ENCODE data around the gene ADGRB2. TPM values are rescaled to one million over a fixed set of nuclear protein-coding genes. Genes with fewer than 3 reads are reported as not detected.

Gene ADGRB2
- total RNA-seq, 4 donors from 2014 or later = 2.2 to 4.6 (median 3.3) TPM

GRCh38 chr1:31783846-31784245, 19.7 kb upstream of the ADGRB2 start:
- 87 to 92% methylated on average over 3 of the region's 3 CpGs for WGBS, 2 donors
- intact Hi-C loops (cut with DNase I; ENCODE audit: low total_unique reads) = loop anchor here (10.0 kb wide), 2 partner anchors 209 to 281 kb away; partner anchors contain the start of gene TINAGL1
- TF ChIP-seq, protein P1, sequence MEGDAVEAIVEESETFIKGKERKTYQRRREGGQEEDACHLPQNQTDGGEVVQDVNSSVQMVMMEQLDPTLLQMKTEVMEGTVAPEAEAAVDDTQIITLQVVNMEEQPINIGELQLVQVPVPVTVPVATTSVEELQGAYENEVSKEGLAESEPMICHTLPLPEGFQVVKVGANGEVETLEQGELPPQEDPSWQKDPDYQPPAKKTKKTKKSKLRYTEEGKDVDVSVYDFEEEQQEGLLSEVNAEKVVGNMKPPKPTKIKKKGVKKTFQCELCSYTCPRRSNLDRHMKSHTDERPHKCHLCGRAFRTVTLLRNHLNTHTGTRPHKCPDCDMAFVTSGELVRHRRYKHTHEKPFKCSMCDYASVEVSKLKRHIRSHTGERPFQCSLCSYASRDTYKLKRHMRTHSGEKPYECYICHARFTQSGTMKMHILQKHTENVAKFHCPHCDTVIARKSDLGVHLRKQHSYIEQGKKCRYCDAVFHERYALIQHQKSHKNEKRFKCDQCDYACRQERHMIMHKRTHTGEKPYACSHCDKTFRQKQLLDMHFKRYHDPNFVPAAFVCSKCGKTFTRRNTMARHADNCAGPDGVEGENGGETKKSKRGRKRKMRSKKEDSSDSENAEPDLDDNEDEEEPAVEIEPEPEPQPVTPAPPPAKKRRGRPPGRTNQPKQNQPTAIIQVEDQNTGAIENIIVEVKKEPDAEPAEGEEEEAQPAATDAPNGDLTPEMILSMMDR (IDR thresholded peaks at IDR 0.05) = no peak
- TF ChIP-seq POLR2A (IDR thresholded peaks at IDR 0.05) = no peak
- no peak overlapping the region for H3K4me3 ChIP-seq (ENCODE audit: low read depth, poor library complexity, severe bottlenecking)
- peak in 1 of 2 donors; percentile 67 for DNase-seq (ENCODE audit: low spot score in 2 of 2)

- TF ChIP-seq POLR2A (IDR thresholded peaks at IDR 0.05) = no peak
- TF ChIP-seq, protein P1 (IDR thresholded peaks at IDR 0.05) = no peak
- WGBS, 2 donors = 70 to 72% methylated on average over 12 of the region's 12 CpGs
- intact Hi-C loops (cut with DNase I; ENCODE audit: low total_unique reads) = loop anchor here (10.0 kb wide), 2 partner anchors 208 to 282 kb away; partner anchors contain the start of gene TINAGL1
- peak in 1 of 2 donors; percentile 53 for DNase-seq (ENCODE audit: low spot score in 2 of 2)
- H3K4me3 ChIP-seq (ENCODE audit: low read depth, poor library complexity, severe bottlenecking) = no peak overlapping the region
Observed at GRCh38 chr1:31782421-31783410, 18.6 kb upstream of the ADGRB2 start.

GRCh38 chr1:31781756-31782371, 17.7 kb upstream of the ADGRB2 start:
- no peak for DNase-seq (ENCODE audit: low spot score in 2 of 2)
- WGBS, 2 donors = 58 to 62% methylated on average over 12 to 18 of the region's 18 CpGs
- intact Hi-C loops (cut with DNase I; ENCODE audit: low total_unique reads) = loop anchor here (10.0 kb wide), 2 partner anchors 207 to 283 kb away; partner anchors contain the start of gene TINAGL1
- no peak overlapping the region for H3K4me3 ChIP-seq (ENCODE audit: low read depth, poor library complexity, severe bottlenecking)
- TF ChIP-seq, protein P1 (IDR thresholded peaks at IDR 0.05) = no peak
- TF ChIP-seq POLR2A (IDR thresholded peaks at IDR 0.05) = no peak

GRCh38 chr1:31781138-31781755, 17.1 kb upstream of the ADGRB2 start:
- 61 to 74% methylated on average over 7 of the region's 7 CpGs for WGBS, 2 donors
- no peak for DNase-seq (ENCODE audit: low spot score in 2 of 2)
- no peak overlapping the region for H3K4me3 ChIP-seq (ENCODE audit: low read depth, poor library complexity, severe bottlenecking)
- no peak for TF ChIP-seq POLR2A (IDR thresholded peaks at IDR 0.05)
- TF ChIP-seq, protein P1 (IDR thresholded peaks at IDR 0.05) = no peak
- intact Hi-C loops (cut with DNase I; ENCODE audit: low total_unique reads) = loop anchor here (10.0 kb wide), 2 partner anchors 206 to 284 kb away; partner anchors contain the start of gene TINAGL1

GRCh38 chr1:31780632-31781031, 16.5 kb upstream of the ADGRB2 start:
- no peak overlapping the region for H3K4me3 ChIP-seq (ENCODE audit: low read depth, poor library complexity, severe bottlenecking)
- intact Hi-C loops (cut with DNase I; ENCODE audit: low total_unique reads) = loop anchor here (10.0 kb wide), 2 partner anchors 206 to 284 kb away; partner anchors contain the start of gene TINAGL1
- no peak for DNase-seq (ENCODE audit: low spot score in 2 of 2)
- TF ChIP-seq POLR2A (IDR thresholded peaks at IDR 0.05) = no peak
- TF ChIP-seq, protein P1 (IDR thresholded peaks at IDR 0.05) = no peak
- 84 to 85% methylated on average over 2 of the region's 2 CpGs for WGBS, 2 donors

Measured in lower leg skin (tissue), 4 donors.